Neural progenitor cell (in vitro differentiated cells): ENCODE measurements around the gene AGMO. TPM values are rescaled to one million over a fixed set of nuclear protein-coding genes. Genes with fewer than 3 reads are reported as not detected.

ENCODE experiments used
- DNase-seq: peaks from one replicate; pipeline ENCODE4 v3.0.0-alpha.2; 2016; ENCODE audit warnings: low spot score
- H2AFZ ChIP-seq: fragments of 200-600 bp; sonication (generic); replicated peaks from 2 replicates; pipeline ENCODE4 v1.6.1; 2016; ENCODE audit warnings: antibody characterized with exemption
- H3F3A ChIP-seq: fragments of 200-600 bp; sonication (generic); 2 replicates; pipeline ENCODE4 v1.6.1; 2016; ENCODE audit warnings: antibody characterized with exemption, low read depth
- H3K27ac ChIP-seq: fragments of 200-600 bp; sonication (generic); 2 replicates; pipeline ENCODE4 v1.5.1; 2016; ENCODE audit warnings: mild to moderate bottlenecking
- H3K27me3 ChIP-seq: fragments of 200-600 bp; sonication (generic); 2 replicates; pipeline ENCODE4 v1.6.1; 2016; ENCODE audit warnings: mild to moderate bottlenecking, moderate library complexity
- H3K36me3 ChIP-seq: fragments of 200-600 bp; sonication (generic); 2 replicates; pipeline ENCODE4 v1.5.1; 2016
- H3K4me1 ChIP-seq: fragments of 200-600 bp; sonication (generic); 2 replicates; pipeline ENCODE4 v1.6.1; 2016; ENCODE audit warnings: mixed run types
- H3K4me2 ChIP-seq: fragments of 200-600 bp; sonication (generic); 2 replicates; pipeline ENCODE4 v1.6.1; 2016
- H3K4me3 ChIP-seq: fragments of 200-600 bp; sonication (generic); 2 replicates; pipeline ENCODE4 v1.5.1; 2016
- H3K79me2 ChIP-seq: fragments of 200-600 bp; sonication (generic); 2 replicates; pipeline ENCODE4 v1.6.1; 2016; ENCODE audit warnings: low read depth
- H3K9ac ChIP-seq: fragments of 200-600 bp; sonication (generic); 2 replicates; pipeline ENCODE4 v1.6.1; 2016
- H3K9me3 ChIP-seq: fragments of 200-600 bp; sonication (generic); 2 replicates; pipeline ENCODE4 v1.5.1; 2016; ENCODE audit warnings: low read depth
- H4K20me1 ChIP-seq: fragments of 200-600 bp; sonication (generic); 2 replicates; pipeline ENCODE4 v1.6.1; 2016; ENCODE audit warnings: low read depth
- H3K27ac Mint-ChIP-seq: 3 replicates; pipeline ENCODE4 v1.8.0; 2021; ENCODE audit warnings: mixed read lengths
- H3K27me3 Mint-ChIP-seq: 2 replicates; pipeline ENCODE4 v1.8.0; 2022; ENCODE audit warnings: low read depth, mild to moderate bottlenecking, inconsistent platforms, moderate library complexity, mixed read lengths; ENCODE audit not compliant: insufficient read depth
- H3K36me3 Mint-ChIP-seq: 3 replicates; pipeline ENCODE4 v1.8.0; 2021; ENCODE audit warnings: mixed read lengths
- H3K4me1 Mint-ChIP-seq: 3 replicates; pipeline ENCODE4 v1.8.0; 2021; ENCODE audit warnings: mixed read lengths
- H3K4me3 Mint-ChIP-seq: 3 replicates; pipeline ENCODE4 v1.8.0; 2021; ENCODE audit warnings: mild to moderate bottlenecking, moderate library complexity, mixed read lengths
- H3K9me3 Mint-ChIP-seq: 3 replicates; pipeline ENCODE4 v1.8.0; 2020; ENCODE audit warnings: mixed read lengths
- CTCF ChIP-seq: fragments of 200-600 bp; sonication (generic); IDR thresholded peaks from 2 replicates; pipeline ENCODE4 v1.5.1; 2017; ENCODE audit warnings: antibody characterized with exemption, mild to moderate bottlenecking
- EZH2 ChIP-seq: fragments of 200-600 bp; sonication (generic); IDR thresholded peaks from 2 replicates; pipeline ENCODE4 v1.6.1; 2017; ENCODE audit warnings: antibody characterized with exemption, mild to moderate bottlenecking, moderate library complexity
- EZH2phosphoT487 ChIP-seq: fragments of 200-600 bp; sonication (generic); IDR thresholded peaks from 2 replicates; pipeline ENCODE4 v1.6.1; 2017; ENCODE audit warnings: antibody characterized with exemption
- total RNA-seq: library from RNA; depleted of rRNA; stranded (reverse); fragments of >200 nt; gene quantifications from 2 replicates; pipeline ENCODE4 v1.2.3, GENCODE V29; 2015; ENCODE audit warnings: low replicate concordance

AGMO gene
- total RNA-seq, 1 donor from 2014 or later, result 0.30 TPM

- H3K4me1 ChIP-seq, result no peaks in the 10 kb centered on the region
- H3K4me3 ChIP-seq, result no peak overlapping the region
- DNase-seq, result no peak
- H3K79me2 ChIP-seq, result no peaks in the 10 kb centered on the region
- no peaks in the 10 kb centered on the region for H4K20me1 ChIP-seq
- H3K27me3 Mint-ChIP-seq, result no peaks in the 10 kb centered on the region
- no peaks in the 10 kb centered on the region for H3F3A ChIP-seq
- no peak overlapping the region for H3K27ac ChIP-seq
- TF ChIP-seq EZH2phosphoT487, result no peak
- no peak for TF ChIP-seq EZH2
- no peak for TF ChIP-seq CTCF
- no peaks in the 10 kb centered on the region for H3K27me3 ChIP-seq
- H3K36me3 Mint-ChIP-seq, result no peaks in the 10 kb centered on the region
- H3K9me3 Mint-ChIP-seq, result no peaks in the 10 kb centered on the region
- no peak overlapping the region for H3K9ac ChIP-seq
- no peak overlapping the region for H3K27ac Mint-ChIP-seq
- no peaks in the 10 kb centered on the region for H3K9me3 ChIP-seq
- no peak overlapping the region for H3K4me3 Mint-ChIP-seq
- peak overlapping the region; percentile 28 for H3K4me2 ChIP-seq
- H2AFZ ChIP-seq, result peak overlapping the region; percentile 60
- H3K4me1 Mint-ChIP-seq, result peaks cover 12% of the 10 kb centered on the region
- H3K36me3 ChIP-seq, result no peaks in the 10 kb centered on the region
These were observed 45.9 kb upstream of the AGMO start for GRCh38 chr7:15607529-15608210.

- Mint-ChIP-seq H3K4me1 (peaks cover 4% of the 10 kb centered on the region), H3K27me3 (no peaks in the 10 kb centered on the region), H3K36me3 (no peaks in the 10 kb centered on the region), H3K27ac (no peak overlapping the region), H3K4me3 (no peak overlapping the region), H3K9me3 (no peaks in the 10 kb centered on the region)
- H3K9ac ChIP-seq, result no peak overlapping the region
- H3K27me3 ChIP-seq, result no peaks in the 10 kb centered on the region
- no peak overlapping the region for H2AFZ ChIP-seq
- no peaks in the 10 kb centered on the region for H3K79me2 ChIP-seq
- no peak overlapping the region for H3K4me3 ChIP-seq
- H3F3A ChIP-seq, result no peaks in the 10 kb centered on the region
- H3K9me3 ChIP-seq, result no peaks in the 10 kb centered on the region
- H3K4me2 ChIP-seq, result no peak overlapping the region
- no peaks in the 10 kb centered on the region for H3K4me1 ChIP-seq
- TF ChIP-seq EZH2 (no peak), EZH2phosphoT487 (no peak), CTCF (no peak)
- H4K20me1 ChIP-seq, result no peaks in the 10 kb centered on the region
- no peak for DNase-seq
- no peak overlapping the region for H3K27ac ChIP-seq
- H3K36me3 ChIP-seq, result no peaks in the 10 kb centered on the region
These were observed 44.7 kb upstream of the AGMO start for GRCh38 chr7:15606561-15606960.

GRCh38 chr7:15604166-15604565 lies 42.4 kb upstream of the AGMO start:
- no peaks in the 10 kb centered on the region for H3K36me3 Mint-ChIP-seq
- H3K4me2 ChIP-seq, result no peak overlapping the region
- H4K20me1 ChIP-seq, result no peaks in the 10 kb centered on the region
- DNase-seq, result no peak
- H3K79me2 ChIP-seq, result no peaks in the 10 kb centered on the region
- H3K27ac ChIP-seq, result no peak overlapping the region
- H3K9me3 ChIP-seq, result no peaks in the 10 kb centered on the region
- H3K27ac Mint-ChIP-seq, result no peak overlapping the region
- no peaks in the 10 kb centered on the region for H3K27me3 Mint-ChIP-seq
- H3K27me3 ChIP-seq, result no peaks in the 10 kb centered on the region
- no peak for TF ChIP-seq CTCF
- H3F3A ChIP-seq, result no peaks in the 10 kb centered on the region
- H3K9ac ChIP-seq, result no peak overlapping the region
- H2AFZ ChIP-seq, result no peak overlapping the region
- H3K4me3 ChIP-seq, result no peak overlapping the region
- no peaks in the 10 kb centered on the region for H3K4me1 Mint-ChIP-seq
- H3K4me3 Mint-ChIP-seq, result no peak overlapping the region
- no peaks in the 10 kb centered on the region for H3K36me3 ChIP-seq
- no peaks in the 10 kb centered on the region for H3K9me3 Mint-ChIP-seq
- no peaks in the 10 kb centered on the region for H3K4me1 ChIP-seq
